Skeletal muscle tissue (tissue), 4 donors: ENCODE data around the gene SSBP4. TPM values are rescaled to one million over a fixed set of nuclear protein-coding genes. Genes with fewer than 3 reads are reported as not detected.
A peak's percentile ranks its signal among the peaks of the same experiment; 100 is the strongest.

ENCODE experiments used
- H3K27ac ChIP-seq: one replicate; pipeline ENCODE4 v1.7.0; 2013; ENCODE audit warnings: mild to moderate bottlenecking, low read depth, low read length, inconsistent platforms
- H3K27me3 ChIP-seq, 3 donors: one replicate each; pipeline ENCODE4 v1.7.0; 2013; ENCODE audit warnings: low read length in 3 of 3; ENCODE audit not compliant: control insufficient read depth in 3 of 3, insufficient read depth in 3 of 3
- H3K36me3 ChIP-seq, 3 donors: one replicate each; pipeline ENCODE4 v1.7.0; 2013; ENCODE audit warnings: low read length in 3 of 3; ENCODE audit not compliant: control insufficient read depth in 3 of 3, insufficient read depth in 3 of 3
- H3K4me1 ChIP-seq, 3 donors: one replicate each; pipeline ENCODE4 v1.7.0; 2013; ENCODE audit warnings: low read length in 3 of 3, mild to moderate bottlenecking in 3 of 3; ENCODE audit not compliant: control insufficient read depth in 3 of 3, insufficient read depth in 3 of 3
- H3K4me3 ChIP-seq, 3 donors: one replicate each; pipeline ENCODE4 v1.7.0; 2013; ENCODE audit warnings: low read length in 3 of 3
- H3K9ac ChIP-seq, 3 donors: one replicate each; pipeline ENCODE4 v1.7.0; 2013; ENCODE audit warnings: low read length in 3 of 3, mild to moderate bottlenecking in 3 of 3, moderate library complexity in 2 of 3, low read depth in 1 of 3
- H3K9me3 ChIP-seq, 3 donors: one replicate each; pipeline ENCODE4 v1.7.0; 2013; ENCODE audit warnings: low read length in 3 of 3; ENCODE audit not compliant: control insufficient read depth in 3 of 3
- total RNA-seq: library from RNA; depleted of rRNA; stranded (reverse); fragments of >200 nt; gene quantifications from one replicate; pipeline ENCODE4 v1.2.3, GENCODE V29; 2014
- donor health status: Osteomylitis.

The SSBP4 gene
- total RNA-seq, 1 donor from 2014 or later, result 79.3 TPM

- H3K4me1 ChIP-seq, result peaks cover 28 to 44% (median 37%) of the 10 kb centered on the region in 3 donors
- no peaks in the 10 kb centered on the region for H3K36me3 ChIP-seq
- no peaks in the 10 kb centered on the region for H3K9me3 ChIP-seq
- peak overlapping the region; percentile 40 to 81 (median 59) for H3K9ac ChIP-seq
- no peaks in the 10 kb centered on the region for H3K27me3 ChIP-seq
- H3K4me3 ChIP-seq, result peak overlapping the region in 2 of 3 donors; percentile 20 to 41
- peak overlapping the region; percentile 72 for H3K27ac ChIP-seq
These were observed 7.2 kb downstream of the SSBP4 start for GRCh38 chr19:18426416-18426767.

GRCh38 chr19:18427080-18427742 is 8.0 kb downstream of the SSBP4 start:
- Histone ChIP-seq H3K9ac (no peak overlapping the region), H3K36me3 (no peaks in the 10 kb centered on the region), H3K27me3 (no peaks in the 10 kb centered on the region), H3K4me3 (no peak overlapping the region), H3K4me1 (peaks cover 28 to 41% (median 34%) of the 10 kb centered on the region in 3 donors), H3K27ac (no peak overlapping the region), H3K9me3 (no peaks in the 10 kb centered on the region)

- Histone ChIP-seq H3K9ac (no peak overlapping the region), H3K9me3 (no peaks in the 10 kb centered on the region), H3K36me3 (no peaks in the 10 kb centered on the region), H3K4me3 (no peak overlapping the region), H3K4me1 (peaks cover 28 to 36% (median 33%) of the 10 kb centered on the region in 3 donors), H3K27ac (no peak overlapping the region), H3K27me3 (no peaks in the 10 kb centered on the region)
These were observed 8.5 kb downstream of the SSBP4 start for GRCh38 chr19:18427743-18428113.

DNA sequence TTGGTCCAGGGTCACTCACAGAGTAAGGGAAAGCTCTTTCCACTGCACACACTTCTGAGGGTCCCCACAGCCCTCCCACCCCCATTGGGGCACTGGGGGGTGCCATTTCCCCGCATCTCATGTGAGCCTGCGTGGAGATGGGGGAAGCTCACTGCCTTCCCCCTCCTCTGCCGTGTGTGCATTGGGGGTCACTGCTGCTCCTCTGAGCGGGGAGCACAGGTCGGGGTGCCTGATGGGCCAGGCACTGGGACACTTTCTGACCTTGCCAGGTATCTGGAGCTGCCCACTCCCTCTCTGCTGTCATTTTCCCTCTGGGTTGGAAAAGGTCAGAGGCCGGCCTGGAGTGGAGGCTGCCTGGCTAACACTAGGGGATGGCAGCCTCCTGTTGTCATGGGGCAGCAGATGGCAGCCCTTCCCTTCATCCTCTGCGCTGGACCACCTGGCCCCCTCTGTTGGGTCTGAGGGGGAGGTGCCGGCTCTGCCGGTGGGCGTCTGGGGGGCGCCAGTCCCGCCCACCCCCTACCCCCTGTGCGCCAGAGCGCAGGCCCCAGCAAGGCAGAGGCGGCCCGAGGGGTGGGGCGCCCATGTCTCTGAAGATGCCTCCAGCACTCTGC is 9.1 kb downstream of the SSBP4 start:
- Histone ChIP-seq H3K4me3 (no peak overlapping the region), H3K27ac (no peak overlapping the region)

DNA sequence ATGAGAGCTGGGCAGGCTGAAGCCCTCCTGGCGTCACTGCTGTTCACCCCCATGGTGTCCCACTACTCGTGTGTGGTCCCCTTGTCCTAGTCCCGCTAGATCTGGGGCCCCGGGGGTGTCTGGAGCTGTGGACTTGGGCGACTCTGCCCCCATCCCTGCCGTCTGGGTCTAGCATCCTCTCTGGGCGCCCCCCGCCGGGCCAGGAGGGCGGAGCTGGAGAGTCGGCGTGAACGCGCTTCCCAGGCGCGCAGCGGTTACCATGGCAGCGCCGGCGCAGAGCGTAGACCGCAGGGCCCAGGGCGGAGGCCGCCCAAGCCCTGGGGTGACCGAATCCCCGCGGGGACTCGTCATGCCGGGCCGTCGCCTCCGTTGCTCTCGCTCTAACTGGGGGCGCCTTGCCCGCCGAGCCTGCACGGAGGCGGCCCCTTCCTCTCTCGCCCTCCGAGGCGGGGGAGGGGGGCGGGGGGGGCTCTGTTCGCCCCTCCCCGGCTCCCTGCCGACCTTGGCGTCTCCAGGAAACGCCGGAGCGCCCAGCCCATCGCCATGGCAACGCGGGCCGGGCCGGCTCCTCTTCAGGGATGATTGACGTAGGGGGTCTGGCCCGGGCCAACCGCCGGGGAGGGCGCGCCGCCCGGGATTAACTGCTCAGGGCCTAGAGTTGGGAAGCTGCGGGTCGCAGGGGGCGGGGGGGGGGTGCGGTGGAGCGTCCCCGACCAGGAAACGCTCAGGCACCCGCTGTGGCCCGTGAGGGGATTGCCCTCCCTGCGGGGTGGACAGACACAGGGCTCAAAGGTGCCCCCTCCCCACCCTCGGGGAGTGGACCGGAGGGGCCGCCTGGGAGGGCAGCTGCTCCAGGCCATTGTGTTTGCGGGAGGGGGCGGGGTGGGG is 9.8 kb downstream of the SSBP4 start:
- H3K4me1 ChIP-seq, result peaks cover 19 to 29% (median 26%) of the 10 kb centered on the region in 3 donors
- peaks cover 0 to 1% (median 0%) of the 10 kb centered on the region in 3 donors for H3K27me3 ChIP-seq
- no peak overlapping the region for H3K4me3 ChIP-seq
- no peak overlapping the region for H3K27ac ChIP-seq
- no peaks in the 10 kb centered on the region for H3K9me3 ChIP-seq
- no peak overlapping the region for H3K9ac ChIP-seq
- no peaks in the 10 kb centered on the region for H3K36me3 ChIP-seq

More for the DNA sequence above, 9.1 kb downstream of the SSBP4 start:
- Histone ChIP-seq H3K4me1 (peaks cover 22 to 35% (median 32%) of the 10 kb centered on the region in 3 donors), H3K9me3 (no peaks in the 10 kb centered on the region), H3K27me3 (no peaks in the 10 kb centered on the region), H3K36me3 (no peaks in the 10 kb centered on the region), H3K9ac (no peak overlapping the region)

DNA sequence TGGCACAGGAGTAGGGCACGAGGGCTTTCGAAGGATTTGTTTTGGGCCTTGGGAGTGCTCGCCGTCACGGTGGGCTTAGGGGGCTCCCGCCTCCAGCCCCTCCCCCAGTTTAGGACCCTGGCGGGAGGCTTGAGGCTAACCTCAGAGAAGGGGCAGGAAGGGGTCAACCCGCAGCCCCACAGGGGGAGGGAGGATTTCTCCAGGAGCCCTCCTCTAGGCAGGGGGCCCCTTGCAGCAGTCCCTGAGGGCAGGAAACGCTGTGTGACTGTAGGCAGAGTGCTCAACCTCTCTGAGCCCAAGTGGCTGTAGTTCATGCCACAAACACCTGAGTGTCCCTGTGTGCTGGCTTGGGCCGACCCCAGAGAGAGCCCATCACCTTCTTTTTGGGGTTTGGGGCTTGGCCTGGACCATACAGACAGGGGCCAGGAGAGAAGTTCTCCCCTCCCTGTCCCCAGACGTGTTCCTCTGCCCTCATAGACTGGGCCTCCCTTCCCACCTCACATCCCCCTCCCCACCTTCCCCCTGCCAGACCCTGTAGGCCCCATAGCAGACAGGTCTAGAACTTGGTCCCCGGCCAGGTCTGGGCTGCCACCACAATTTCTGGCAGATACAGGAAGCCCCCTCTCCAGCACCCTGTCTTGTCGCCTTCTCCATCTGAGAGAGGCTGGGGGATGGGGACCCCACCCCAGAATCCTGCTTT is 10.7 kb downstream of the SSBP4 start:
- H3K27me3 ChIP-seq, result peaks cover 0 to 4% (median 0%) of the 10 kb centered on the region in 3 donors
- peaks cover 19 to 29% (median 26%) of the 10 kb centered on the region in 3 donors for H3K4me1 ChIP-seq
- peak overlapping the region in 1 of 3 donors; percentile 33 for H3K9ac ChIP-seq
- no peak overlapping the region for H3K4me3 ChIP-seq
- H3K27ac ChIP-seq, result no peak overlapping the region
- no peaks in the 10 kb centered on the region for H3K9me3 ChIP-seq
- H3K36me3 ChIP-seq, result no peaks in the 10 kb centered on the region

GRCh38 chr19:18430417-18431144 is 11.4 kb downstream of the SSBP4 start:
- H3K9me3 ChIP-seq, result no peaks in the 10 kb centered on the region
- peaks cover 14 to 25% (median 20%) of the 10 kb centered on the region in 3 donors for H3K4me1 ChIP-seq
- no peak overlapping the region for H3K27ac ChIP-seq
- H3K9ac ChIP-seq, result no peak overlapping the region
- H3K4me3 ChIP-seq, result no peak overlapping the region
- H3K27me3 ChIP-seq, result peaks cover 0 to 4% (median 0%) of the 10 kb centered on the region in 3 donors
- H3K36me3 ChIP-seq, result peaks cover 0 to under 1% (median 0%) of the 10 kb centered on the region in 3 donors

DNA sequence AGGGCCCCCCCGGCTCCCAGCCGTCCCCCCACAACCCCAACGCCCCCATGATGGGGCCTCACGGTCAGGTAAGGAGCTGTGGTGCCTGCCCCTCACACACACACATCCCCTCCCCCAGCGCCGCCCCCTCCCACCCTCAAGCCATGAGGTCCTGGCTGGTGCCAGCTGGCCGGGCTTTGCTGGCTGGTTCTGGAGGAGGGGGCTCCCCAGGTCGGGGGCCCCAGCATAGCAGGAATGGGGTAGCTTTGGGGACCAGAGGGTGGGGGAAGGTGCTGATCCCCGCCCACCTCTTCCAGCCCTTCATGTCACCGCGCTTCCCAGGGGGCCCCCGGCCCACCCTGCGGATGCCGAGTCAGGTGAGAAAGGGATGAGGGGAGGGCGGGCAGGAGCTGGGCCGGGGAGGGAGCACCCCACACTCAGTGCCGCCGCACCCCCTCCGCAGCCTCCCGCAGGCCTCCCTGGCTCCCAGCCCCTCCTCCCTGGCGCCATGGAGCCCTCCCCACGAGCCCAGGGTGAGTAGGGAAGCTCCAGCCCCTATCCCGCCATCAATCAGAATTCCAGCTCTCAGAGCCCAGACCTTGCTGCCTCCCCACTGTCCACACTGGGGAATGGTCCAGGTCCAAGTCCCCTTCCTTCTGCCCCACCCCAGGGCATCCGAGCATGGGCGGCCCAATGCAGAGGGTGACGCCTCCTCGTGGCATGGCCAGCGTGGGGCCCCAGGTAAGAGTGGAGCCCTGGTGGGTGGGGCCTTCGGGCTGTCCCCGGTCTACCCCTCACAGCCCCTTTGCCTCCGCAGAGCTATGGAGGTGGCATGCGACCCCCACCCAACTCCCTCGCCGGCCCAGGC is 12.4 kb downstream of the SSBP4 start:
- H3K4me1 ChIP-seq, result peaks cover 5 to 17% (median 15%) of the 10 kb centered on the region in 3 donors
- H3K27ac ChIP-seq, result no peak overlapping the region
- peaks cover 0 to 2% (median 0%) of the 10 kb centered on the region in 3 donors for H3K36me3 ChIP-seq
- no peaks in the 10 kb centered on the region for H3K9me3 ChIP-seq
- no peak overlapping the region for H3K4me3 ChIP-seq
- no peak overlapping the region for H3K9ac ChIP-seq
- peaks cover 0 to 4% (median 0%) of the 10 kb centered on the region in 3 donors for H3K27me3 ChIP-seq
